Peyer's patch (tissue), 4 donors: ENCODE data around the gene C9orf152. TPM values are rescaled to one million over a fixed set of nuclear protein-coding genes. Genes with fewer than 3 reads are reported as not detected.

Source experiments
- DNase-seq, 3 donors: peaks; one replicate each; pipeline ENCODE4 v3.0.0-alpha.2; 2017 to 2019
- H3K27ac ChIP-seq, 4 donors: fragments of 200-600 bp; sonication (generic); one replicate each; pipeline ENCODE4 v1.5.1; 2016 to 2019
- H3K27me3 ChIP-seq, 2 donors: fragments of 200-600 bp; sonication (generic); one replicate each; pipeline ENCODE4 v1.5.1; 2019
- H3K36me3 ChIP-seq, 3 donors: fragments of 200-600 bp; sonication (generic); one replicate each; pipeline ENCODE4 v1.5.1; 2016 to 2019
- H3K4me1 ChIP-seq, 4 donors: fragments of 200-600 bp; sonication (generic); one replicate each; pipeline ENCODE4 v1.5.1; 2016 to 2019
- H3K4me3 ChIP-seq, 4 donors: fragments of 200-600 bp; sonication (generic); 1 replicate in 3 of 4; 2 replicates in 1 of 4; pipeline ENCODE4 v1.5.1; 2016 to 2019; ENCODE audit warnings: mild to moderate bottlenecking in 1 of 4
- H3K9me3 ChIP-seq, 4 donors: fragments of 200-600 bp; sonication (generic); one replicate each; pipeline ENCODE4 v1.5.1; 2016 to 2019; ENCODE audit warnings: mild to moderate bottlenecking in 1 of 4
- CTCF ChIP-seq, 6 experiments: fragments of 450-650 bp in 4 of 6; fragments of 200-600 bp in 2 of 6; sonication (generic) in 1 of 6; IDR thresholded peaks; one replicate each; pipeline ENCODE4 v1.5.1; 2017 to 2019; ENCODE audit warnings: antibody characterized with exemption in 6 of 6, mild to moderate bottlenecking in 3 of 6, moderate library complexity in 1 of 6
- POLR2A ChIP-seq, 2 donors: fragments of 450-650 bp; IDR thresholded peaks; one replicate each; pipeline ENCODE4 v1.5.1; 2017; ENCODE audit warnings: antibody characterized with exemption in 2 of 2, mild to moderate bottlenecking in 2 of 2, moderate library complexity in 2 of 2
- total RNA-seq, 4 donors: library from RNA; depleted of rRNA; stranded (reverse); fragments of >200 nt; gene quantifications; one replicate each; pipeline ENCODE4 v1.1.0, GENCODE V29; 2016

The C9orf152 gene
- total RNA-seq, 4 donors from 2014 or later = 9.2 to 12.8 (median 10.9) TPM

- Histone ChIP-seq H3K4me3 (no peak overlapping the region), H3K27me3 (no peaks in the 10 kb centered on the region), H3K9me3 (no peaks in the 10 kb centered on the region), H3K36me3 (no peaks in the 10 kb centered on the region), H3K27ac (peak overlapping the region in 3 of 4 donors; percentile 5 to 21 (median 13)), H3K4me1 (peaks cover 0 to 22% (median 12%) of the 10 kb centered on the region in 4 donors)
- no peak for DNase-seq
- TF ChIP-seq CTCF (IDR thresholded peaks at IDR 0.05) (no peak), POLR2A (IDR thresholded peaks at IDR 0.05) (no peak)
Measured at GRCh38 chr9:110156416-110156815, 51.5 kb downstream of the C9orf152 start.

DNA sequence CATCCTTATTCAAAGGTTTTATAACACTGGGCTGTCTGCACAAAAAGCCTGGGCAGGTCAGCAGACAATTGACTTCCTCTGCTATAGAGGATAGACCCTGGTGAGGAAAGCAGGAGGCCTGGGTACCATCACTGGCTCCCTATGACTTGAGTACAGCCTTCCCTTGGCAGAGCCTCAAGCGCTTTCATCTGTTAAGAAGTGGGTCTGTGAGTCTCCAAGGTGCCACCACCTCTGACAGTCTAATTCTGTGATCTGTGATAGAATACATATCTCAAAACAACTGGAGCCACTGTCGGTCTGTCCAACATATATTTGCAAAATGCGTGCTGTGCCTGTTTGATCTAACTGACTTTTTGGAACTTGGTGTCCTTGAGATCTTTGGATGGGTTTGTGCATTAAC lies 52.2 kb downstream of the C9orf152 start:
- TF ChIP-seq POLR2A (IDR thresholded peaks at IDR 0.05) = no peak
- no peak for TF ChIP-seq CTCF (IDR thresholded peaks at IDR 0.05)
- no peak for DNase-seq
- no peaks in the 10 kb centered on the region for H3K27me3 ChIP-seq
- H3K4me1 ChIP-seq = peaks cover 0 to 22% (median 12%) of the 10 kb centered on the region in 4 donors
- no peaks in the 10 kb centered on the region for H3K9me3 ChIP-seq
- H3K36me3 ChIP-seq = no peaks in the 10 kb centered on the region
- H3K27ac ChIP-seq = peak overlapping the region in 3 of 4 donors; percentile 5 to 21 (median 13)
- no peak overlapping the region for H3K4me3 ChIP-seq

DNA sequence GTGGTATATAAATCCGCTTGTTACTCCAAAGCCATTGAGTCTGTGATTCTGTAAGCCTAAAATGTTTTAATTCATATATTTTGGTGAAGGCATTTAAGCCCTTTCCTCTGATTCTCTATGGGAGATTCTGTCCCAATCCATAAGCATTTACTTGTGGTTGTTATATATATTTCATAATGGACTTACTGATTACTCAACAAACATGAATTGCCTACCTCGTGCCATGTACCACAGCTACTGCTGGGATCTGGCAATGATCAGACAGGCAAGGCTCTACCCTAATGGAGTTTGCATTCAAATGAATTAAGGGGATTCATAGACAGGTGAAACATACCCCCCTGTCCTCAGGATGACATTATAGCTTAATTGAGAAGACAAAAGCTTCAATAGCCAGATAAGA lies 54.5 kb downstream of the C9orf152 start:
- peaks cover 0 to 31% (median 20%) of the 10 kb centered on the region in 4 donors for H3K4me1 ChIP-seq
- no peaks in the 10 kb centered on the region for H3K9me3 ChIP-seq
- no peak overlapping the region for H3K4me3 ChIP-seq
- no peak overlapping the region for H3K27ac ChIP-seq
- no peaks in the 10 kb centered on the region for H3K36me3 ChIP-seq
- H3K27me3 ChIP-seq = no peaks in the 10 kb centered on the region
- no peak for TF ChIP-seq POLR2A (IDR thresholded peaks at IDR 0.05)
- no peak for TF ChIP-seq CTCF (IDR thresholded peaks at IDR 0.05)
- DNase-seq = no peak

DNA sequence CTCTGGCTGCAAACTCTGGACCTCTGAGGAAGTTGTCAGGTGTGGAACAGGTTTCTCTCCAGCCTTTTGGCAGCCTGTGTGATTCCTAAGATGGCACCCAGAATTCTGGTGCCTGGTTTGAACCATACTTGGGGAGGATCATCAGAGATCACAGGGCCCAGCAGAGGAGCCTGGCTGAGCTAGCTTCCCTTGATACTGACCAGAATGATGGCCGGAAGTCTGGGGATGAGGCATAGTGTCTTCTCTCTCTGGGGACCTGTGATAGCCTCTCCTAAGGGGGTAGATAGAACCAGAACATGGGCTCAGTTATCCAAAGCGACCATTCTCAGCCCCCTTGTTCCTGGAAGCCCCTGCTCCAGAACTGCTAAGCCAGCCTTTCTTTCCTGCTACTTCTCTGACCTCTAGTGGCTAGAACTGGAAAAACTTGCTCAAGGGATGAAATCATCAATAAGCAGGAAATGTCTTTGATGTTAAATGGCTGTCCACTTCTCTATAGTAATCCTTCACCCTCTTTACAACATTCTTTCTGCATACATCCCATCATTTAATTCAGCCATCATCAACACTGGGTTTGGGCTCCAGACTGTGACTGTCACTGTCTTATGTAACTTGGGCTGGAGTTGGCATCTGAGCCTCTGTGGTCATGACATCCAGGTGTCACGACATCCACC lies 55.1 kb downstream of the C9orf152 start:
- Histone ChIP-seq H3K27me3 (no peaks in the 10 kb centered on the region), H3K27ac (peak overlapping the region in 1 of 4 donors; percentile 61), H3K4me1 (peaks cover 0 to 33% (median 19%) of the 10 kb centered on the region in 4 donors), H3K4me3 (no peak overlapping the region), H3K9me3 (no peaks in the 10 kb centered on the region), H3K36me3 (no peaks in the 10 kb centered on the region)
- no peak for DNase-seq
- TF ChIP-seq POLR2A (IDR thresholded peaks at IDR 0.05) (no peak), CTCF (IDR thresholded peaks at IDR 0.05) (peak; percentile 62 to 85 (median 80))

Other genes starting within 250 kb of the C9orf152 start
- gene TXN, start 48.3 kb upstream of the C9orf152 start, total RNA-seq = 100 to 1,000 TPM; 136 to 226 (median 178) TPM
- not detected for gene TXNDC8, start 129.7 kb upstream of the C9orf152 start, total RNA-seq